Stimulated activated CD4-positive, alpha-beta T cell treated with anti-CD3 and anti-CD28 coated beads, Interleukin-12 subunit alpha, Interleukin-12 subunit beta, amount 100 ng/mL, for 48 hours (primary cell): ENCODE measurements around the gene LPCAT2.

Experiments
- DNase-seq, 3 donors: peaks; one replicate each; pipeline ENCODE4 v3.0.0-alpha.2; 2020; ENCODE audit warnings: low read depth in 2 of 3, low spot score in 1 of 3

LPCAT2 gene

GRCh38 chr16:55543472-55543871 is 34.6 kb downstream of the LPCAT2 start:
- no peak for DNase-seq

DNA sequence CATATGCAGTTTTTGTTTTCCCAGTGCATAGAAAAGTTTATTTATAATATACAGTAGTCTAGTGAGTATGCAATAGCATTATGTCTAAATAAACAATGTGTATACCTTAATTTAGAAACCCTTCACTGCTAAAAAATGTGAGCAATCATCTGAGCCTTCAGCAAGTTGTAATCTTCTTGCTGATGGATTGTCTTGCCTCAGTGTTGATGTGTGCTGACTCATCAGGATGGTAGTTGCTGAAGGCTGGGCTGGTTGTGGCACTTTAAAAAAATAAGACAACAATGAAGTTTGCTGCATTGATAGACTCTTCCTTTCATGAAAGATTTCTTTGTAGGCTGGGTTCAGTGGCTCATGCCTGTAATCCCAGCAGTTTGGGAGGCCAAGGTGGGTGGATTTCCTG is 43.7 kb downstream of the LPCAT2 start:
- DNase-seq, result no peak

GRCh38 chr16:55555436-55555835 is 46.6 kb downstream of the LPCAT2 start:
- no peak for DNase-seq

- no peak for DNase-seq
Observed at GRCh38 chr16:55557186-55557585, 48.3 kb downstream of the LPCAT2 start.

GRCh38 chr16:55559233-55559632 is 50.4 kb downstream of the LPCAT2 start:
- no peak for DNase-seq

DNA sequence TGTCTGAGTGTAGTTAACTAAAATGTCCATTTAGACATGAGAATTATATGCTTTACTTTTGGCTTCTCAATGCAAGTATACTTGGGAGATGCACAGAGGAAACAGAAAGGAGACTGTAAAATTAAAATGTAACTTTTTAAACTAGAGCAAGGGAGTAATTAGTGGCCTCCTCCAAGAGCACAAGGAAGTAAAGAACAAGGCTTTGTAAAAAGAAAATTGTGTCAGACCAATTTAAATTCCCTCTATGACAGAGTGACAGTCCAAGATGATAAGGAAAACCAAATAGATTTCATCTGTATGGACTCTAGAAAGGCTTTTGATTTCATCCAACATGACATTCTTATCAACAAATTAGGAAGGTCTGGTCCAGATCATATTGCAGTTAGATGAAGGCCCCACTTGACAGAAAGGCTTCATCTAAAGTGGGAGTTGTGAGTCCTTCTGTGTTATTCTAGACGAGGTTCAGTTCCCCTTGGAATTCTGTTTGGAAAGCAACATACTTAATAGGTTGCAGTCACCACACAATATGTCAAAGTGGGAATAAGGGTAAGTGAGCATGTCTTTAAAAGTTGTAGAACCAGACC is 51.2 kb downstream of the LPCAT2 start:
- no peak for DNase-seq

DNA sequence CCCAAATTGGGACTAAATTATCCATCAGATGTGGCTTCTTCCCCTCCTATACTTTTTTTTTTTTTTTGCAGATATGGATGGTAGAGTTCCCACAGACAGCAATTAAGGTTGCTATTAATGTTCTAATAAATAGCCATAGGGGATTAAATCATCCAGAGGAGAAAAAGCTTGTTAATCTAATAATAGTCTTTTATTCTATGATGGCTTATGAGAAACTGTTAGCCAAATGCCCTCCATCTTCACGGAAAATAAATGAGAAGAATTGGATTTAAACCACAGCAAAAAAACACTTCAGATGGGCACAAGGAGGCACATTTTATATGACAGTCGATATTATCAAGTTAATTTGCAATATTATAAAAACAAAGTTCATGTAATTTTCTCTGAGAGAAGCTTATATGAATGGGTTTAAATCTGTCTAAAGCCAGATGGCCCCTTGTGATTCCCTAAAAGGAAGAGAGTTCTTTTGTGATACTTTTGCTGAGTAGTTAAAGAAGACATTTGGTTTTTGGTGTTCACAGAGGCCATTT is 52.5 kb downstream of the LPCAT2 start:
- DNase-seq, result no peak

- no peak for DNase-seq
Observed at GRCh38 chr16:55562936-55563335, 54.1 kb downstream of the LPCAT2 start.

DNA sequence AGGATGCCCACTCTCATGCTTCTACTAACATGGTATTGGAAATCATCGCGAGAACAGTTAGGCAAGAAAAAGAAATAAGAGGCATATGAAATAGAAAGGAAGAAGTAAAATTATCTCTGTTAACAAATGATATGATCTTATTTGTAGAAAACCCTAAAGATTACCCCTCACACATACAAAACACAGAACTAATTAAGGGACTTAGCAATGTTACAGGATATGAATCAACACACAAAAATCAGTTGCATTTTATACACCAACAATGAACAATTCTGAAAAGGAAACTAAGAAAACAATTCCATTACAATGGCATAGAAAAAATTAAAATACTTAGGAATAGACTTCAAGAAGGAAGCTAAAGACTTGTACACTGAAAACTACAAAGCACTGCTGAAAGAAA is 54.9 kb downstream of the LPCAT2 start:
- DNase-seq, result no peak

DNA sequence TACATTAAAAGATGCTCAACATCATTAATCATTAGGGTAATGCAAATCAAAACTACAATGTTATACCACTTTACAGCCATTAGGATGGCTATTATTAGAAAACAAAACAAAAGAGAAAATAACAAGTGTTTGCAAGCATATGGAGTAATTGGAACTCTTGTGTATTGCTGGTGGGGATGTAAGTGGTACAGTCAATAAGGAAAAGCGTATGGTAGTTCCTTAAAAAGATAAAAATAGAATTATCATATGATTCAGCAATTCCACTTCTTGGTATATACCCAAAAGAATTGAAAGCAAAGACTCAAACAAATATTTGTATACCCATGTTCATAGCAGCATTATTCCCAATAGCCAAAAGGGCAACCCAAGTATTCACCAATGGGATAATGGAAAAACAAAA is 56.2 kb downstream of the LPCAT2 start:
- DNase-seq, result no peak

- DNase-seq, result no peak
Observed at GRCh38 chr16:55566432-55567175, 57.7 kb downstream of the LPCAT2 start, which contains the start of gene CAPNS2. Gene CAPNS2 (plus strand): TSS chr16:55566684. CDS start chr16:55566757, 73 bp downstream.

GRCh38 chr16:55567382-55567781 is 58.5 kb downstream of the LPCAT2 start:
- no peak for DNase-seq

GRCh38 chr16:55568207-55568606 is 59.3 kb downstream of the LPCAT2 start:
- no peak for DNase-seq

GRCh38 chr16:55569025-55569424 is 60.2 kb downstream of the LPCAT2 start:
- no peak for DNase-seq

GRCh38 chr16:55570159-55570558 is 61.3 kb downstream of the LPCAT2 start:
- no peak for DNase-seq

GRCh38 chr16:55571191-55571897 is 62.5 kb downstream of the LPCAT2 start:
- DNase-seq, result no peak

GRCh38 chr16:55572439-55572838 is 63.6 kb downstream of the LPCAT2 start:
- DNase-seq, result no peak

DNA sequence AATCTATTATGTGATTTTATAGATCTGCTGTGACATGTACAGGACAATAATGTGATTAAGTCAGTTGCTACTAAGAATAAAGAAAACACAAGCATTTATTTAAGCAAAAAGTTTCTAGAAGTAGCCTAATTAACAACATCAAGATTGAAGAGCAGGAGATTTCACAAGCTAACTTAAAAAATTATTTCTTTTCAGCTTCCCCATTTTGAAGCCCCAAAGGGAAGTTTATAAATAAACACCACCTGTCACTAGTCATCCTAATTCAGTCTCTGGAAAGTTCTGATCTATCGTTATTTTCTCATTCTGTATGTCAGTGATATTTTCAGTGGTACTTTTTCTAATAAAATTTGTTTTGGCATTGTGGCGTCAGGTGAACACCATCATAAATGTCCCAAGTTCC is 65.9 kb downstream of the LPCAT2 start:
- no peak for DNase-seq

GRCh38 chr16:55575496-55575895 is 66.6 kb downstream of the LPCAT2 start:
- no peak for DNase-seq

DNA sequence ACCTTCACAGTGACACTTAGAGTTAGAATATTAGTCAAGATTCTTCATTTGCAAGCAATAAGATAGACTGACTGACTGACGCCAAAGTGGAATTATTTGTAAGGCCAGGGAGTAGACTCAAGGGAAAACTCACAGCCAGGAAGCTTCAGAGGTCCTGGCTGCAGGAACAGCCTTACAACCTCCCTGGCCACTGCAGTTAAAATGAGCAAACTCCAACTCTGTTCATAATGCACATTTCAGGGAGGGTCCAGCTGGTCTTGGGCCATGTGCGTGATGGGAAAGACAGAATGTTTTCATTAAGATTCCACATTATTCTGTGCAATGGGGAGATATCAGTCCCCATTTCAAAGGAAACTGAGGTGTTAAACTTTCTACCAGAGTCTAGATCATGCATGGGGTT is 67.5 kb downstream of the LPCAT2 start:
- DNase-seq, result no peak

DNA sequence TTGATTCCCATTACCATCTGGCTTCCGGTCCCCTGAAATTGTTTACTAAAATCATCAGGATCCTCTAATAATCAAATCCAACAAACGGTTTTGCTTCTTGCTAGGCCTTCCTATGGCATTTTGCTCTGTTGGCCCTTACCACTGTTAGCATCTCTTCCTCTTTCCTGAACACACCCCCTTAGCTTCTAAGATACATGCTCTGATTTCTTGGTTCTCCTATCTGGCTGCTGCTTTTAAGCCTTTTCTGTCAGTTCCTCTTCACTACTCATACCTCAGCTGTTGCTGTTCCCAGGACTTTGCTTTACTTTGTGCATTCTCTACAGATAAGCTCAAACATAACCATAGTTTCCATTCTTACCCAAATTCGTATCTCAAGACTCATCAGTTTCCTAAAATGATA is 69.0 kb downstream of the LPCAT2 start:
- no peak for DNase-seq

GRCh38 chr16:55585631-55586030 is 76.8 kb downstream of the LPCAT2 start:
- DNase-seq, result no peak
